IMR-90 (cell line): ENCODE measurements around the gene USP36. TPM values are rescaled to one million over a fixed set of nuclear protein-coding genes. Genes with fewer than 3 reads are reported as not detected.

Source experiments
- ATAC-seq: fragments of 200-7000 bp; cut with Tn5 transposase; 2 replicates; pipeline ENCODE4 v1.9.1; 2020; ENCODE audit warnings: low read depth, mild to moderate bottlenecking, moderate library complexity
- BruUV-seq: library from RNA; stranded (reverse); fragments of 400-500 nt; replicated peaks from 2 replicates; lab custom pipeline; 2021; lab: Mats Ljungman, UMichigan
- CTCF ChIA-PET: fragments of 300-600 bp; formaldehyde crosslinking; extraction: SDS; loops from one replicate; lab custom pipeline; 2021; ENCODE audit warnings: antibody characterized with exemption; lab: Yijun Ruan, JAX
- POLR2A ChIA-PET: fragments of 300-600 bp; sonication (Branson Sonifier 250); formaldehyde crosslinking; loops from one replicate; lab custom pipeline; 2022; ENCODE audit warnings: antibody characterized with exemption; ENCODE audit not compliant: unreplicated experiment; lab: Charles Lee
- DNase-seq: peaks from one replicate; pipeline ENCODE4 v3.0.0; 2013
- H2AFZ ChIP-seq: replicated peaks from 2 replicates; pipeline ENCODE3; 2013; ENCODE audit warnings: low read length, mild to moderate bottlenecking; ENCODE audit not compliant: poor library complexity
- H2AK5ac ChIP-seq: 2 replicates; pipeline ENCODE4 v1.6.1; 2013; ENCODE audit warnings: low read depth, low read length, inconsistent platforms
- H2AK9ac ChIP-seq: replicated peaks from 2 replicates; pipeline ENCODE3; 2013; ENCODE audit warnings: mild to moderate bottlenecking, low read depth, low read length, moderate library complexity; ENCODE audit not compliant: poor library complexity
- H2BK120ac ChIP-seq: 2 replicates; pipeline ENCODE4 v1.6.1; 2013; ENCODE audit warnings: low read depth, low read length, inconsistent platforms
- H2BK15ac ChIP-seq: 3 replicates; pipeline ENCODE4 v1.6.1; 2013; ENCODE audit warnings: low read depth, low read length, inconsistent platforms
- H2BK20ac ChIP-seq: 2 replicates; pipeline ENCODE4 v1.6.1; 2013; ENCODE audit warnings: low read depth, mild to moderate bottlenecking, inconsistent platforms, low read length, moderate library complexity
- H2BK5ac ChIP-seq: 2 replicates; pipeline ENCODE4 v1.6.1; 2013; ENCODE audit warnings: mild to moderate bottlenecking, low read depth, low read length, inconsistent platforms; ENCODE audit not compliant: poor library complexity, severe bottlenecking
- H3K14ac ChIP-seq: replicated peaks from 2 replicates; pipeline ENCODE4 v1.6.1; 2013; ENCODE audit warnings: low read depth, low read length, inconsistent platforms
- H3K18ac ChIP-seq: 2 replicates; pipeline ENCODE4 v1.6.1; 2013; ENCODE audit warnings: low read depth, low read length, control low read depth
- H3K23ac ChIP-seq: 2 replicates; pipeline ENCODE4 v1.6.1; 2013; ENCODE audit warnings: low read depth, low read length, inconsistent platforms
- H3K27ac ChIP-seq: 2 replicates; pipeline ENCODE4 v1.5.1; 2013; ENCODE audit warnings: mild to moderate bottlenecking, control low read depth, low read length; ENCODE audit not compliant: insufficient read depth
- H3K27me3 ChIP-seq: 2 replicates; pipeline ENCODE4 v1.6.1; 2013; ENCODE audit warnings: low read length; ENCODE audit not compliant: control insufficient read depth, insufficient read depth
- H3K36me3 ChIP-seq: 2 replicates; pipeline ENCODE4 v1.6.1; 2013; ENCODE audit warnings: low read length, mixed read lengths; ENCODE audit not compliant: control insufficient read depth, insufficient read depth
- H3K4ac ChIP-seq: 2 replicates; pipeline ENCODE4 v1.6.1; 2013; ENCODE audit warnings: low read depth, low read length, inconsistent platforms
- H3K4me1 ChIP-seq: 2 replicates; pipeline ENCODE4 v1.6.1; 2013; ENCODE audit warnings: low read length, mixed read lengths; ENCODE audit not compliant: control insufficient read depth, insufficient read depth
- H3K4me2 ChIP-seq: 2 replicates; pipeline ENCODE4 v1.6.1; 2013; ENCODE audit warnings: low read depth, mild to moderate bottlenecking, control low read depth, low read length, moderate library complexity
- H3K4me3 ChIP-seq: 2 replicates; pipeline ENCODE4 v1.5.1; 2013; ENCODE audit warnings: low read depth, mild to moderate bottlenecking, control low read depth, low read length, moderate library complexity; ENCODE audit not compliant: insufficient read depth
- H3K56ac ChIP-seq: 2 replicates; pipeline ENCODE4 v1.6.1; 2013; ENCODE audit warnings: low read length, inconsistent platforms; ENCODE audit not compliant: insufficient read depth; ENCODE audit errors: extremely low read depth
- H3K79me1 ChIP-seq, 2 experiments: 2 replicates each; pipeline ENCODE4 v1.6.1; 2013; ENCODE audit warnings: low read length in 2 of 2, inconsistent platforms in 1 of 2, low read depth in 1 of 2
- H3K9ac ChIP-seq: 2 replicates; pipeline ENCODE4 v1.6.1; 2013; ENCODE audit warnings: low read depth, low read length, control low read depth
- H3K9me1 ChIP-seq: 2 replicates; pipeline ENCODE4 v1.6.1; 2013; ENCODE audit warnings: low read length, inconsistent platforms; ENCODE audit not compliant: insufficient read depth
- H3K9me3 ChIP-seq: 2 replicates; pipeline ENCODE4 v1.6.1; 2013; ENCODE audit warnings: low read length; ENCODE audit not compliant: control insufficient read depth, insufficient read depth
- H4K20me1 ChIP-seq: 2 replicates; pipeline ENCODE4 v1.6.1; 2013; ENCODE audit warnings: low read length, inconsistent platforms; ENCODE audit not compliant: insufficient read depth
- H4K5ac ChIP-seq: 2 replicates; pipeline ENCODE4 v1.6.1; 2013; ENCODE audit warnings: mild to moderate bottlenecking, low read depth, low read length, control low read depth
- H4K8ac ChIP-seq, 2 experiments: 2 replicates each; pipeline ENCODE4 v1.6.1; 2013; ENCODE audit warnings: low read depth in 2 of 2, low read length in 2 of 2, control low read depth in 1 of 2, inconsistent platforms in 1 of 2
- H4K91ac ChIP-seq: 2 replicates; pipeline ENCODE4 v1.6.1; 2013; ENCODE audit warnings: low read depth, low read length, inconsistent platforms; ENCODE audit not compliant: insufficient read depth
- BHLHE40 ChIP-seq: fragments of 150-350 bp; IDR thresholded peaks from 2 replicates; pipeline ENCODE4 v1.6.1; 2016; ENCODE audit warnings: mild to moderate bottlenecking, low read depth, low read length
- CHD1 ChIP-seq: IDR thresholded peaks from 2 replicates; pipeline ENCODE4 v1.6.1; 2012; ENCODE audit warnings: low read depth, low read length, improper control_type of control experiment
- MAFK ChIP-seq: IDR thresholded peaks from 2 replicates; pipeline ENCODE4 v1.6.1; 2012; ENCODE audit warnings: low read depth, low read length, improper control_type of control experiment
- NFE2L2 ChIP-seq: fragments of 150-350 bp; IDR thresholded peaks from 2 replicates; pipeline ENCODE4 v1.6.1; 2016; ENCODE audit warnings: low read depth, mild to moderate bottlenecking, low read length
- POLR2A ChIP-seq: IDR thresholded peaks from 2 replicates; pipeline ENCODE4 v1.6.1; 2012; ENCODE audit warnings: mild to moderate bottlenecking, low read depth, low read length
- RAD21 ChIP-seq: IDR thresholded peaks from 2 replicates; pipeline ENCODE4 v1.6.1; 2012; ENCODE audit warnings: low read length, improper control_type of control experiment
- RFX5 ChIP-seq: IDR thresholded peaks from 2 replicates; pipeline ENCODE4 v1.8.0; 2012; ENCODE audit warnings: low read depth, mild to moderate bottlenecking, low read length, moderate library complexity
- SMC3 ChIP-seq: fragments of 150-350 bp; IDR thresholded peaks from 2 replicates; pipeline ENCODE4 v1.6.1; 2016; ENCODE audit warnings: low read depth, mild to moderate bottlenecking, antibody characterized with exemption, low read length, moderate library complexity
- USF2 ChIP-seq: fragments of 150-350 bp; IDR thresholded peaks from 2 replicates; pipeline ENCODE4 v1.6.1; 2017; ENCODE audit warnings: mild to moderate bottlenecking, antibody characterized with exemption, low read length, low read depth
- WGBS, 2 experiments: methylation state at CpG; one replicate each; pipeline versions ENCODE4 v1.1.5 to v1.1.7; 2013; ENCODE audit warnings: missing lambda C conversion rate in 2 of 2; ENCODE audit not compliant: insufficient read length in 1 of 2; ENCODE audit errors: extremely low coverage in 2 of 2; 5-methylcytosine and 5-hydroxymethylcytosine counted together
- dilution Hi-C: fragments of 300-500 bp; cut with HindIII; formaldehyde crosslinking; loops from one replicate; pipeline ENCODE4 v1.14.3; 2018; ENCODE audit warnings: low sequenced_read_pairs; ENCODE audit not compliant: unreplicated experiment
- in situ Hi-C: fragments of 300-500 bp; cut with MboI; formaldehyde crosslinking; loops from 3 replicates; pipeline ENCODE4 v1.14.3; 2019; ENCODE audit warnings: low sequenced_read_pairs, inconsistent platforms, mixed read lengths
- intact Hi-C: fragments of 100-400 bp; cut with micrococcal nuclease; formaldehyde crosslinking; loops from 2 replicates; pipeline ENCODE4 v1.10.0; 2022
- polyA plus RNA-seq, 3 experiments: library from polyadenylated mRNA; depleted of rRNA; stranded (reverse); fragments of >200 nt; gene quantifications; 2 replicates each; pipeline ENCODE4 v1.2.3, GENCODE V29; 2012; ENCODE audit warnings: low replicate concordance in 1 of 3
- total RNA-seq: library from RNA; depleted of rRNA; stranded (reverse); fragments of >200 nt; gene quantifications from 2 replicates; pipeline ENCODE4 v1.2.3, GENCODE V29; 2012

USP36 gene
- total and polyA plus RNA-seq, 2 of the 4 experiments (the other 2 are of a cell fraction), result 30.6 to 38.3 TPM

- Histone ChIP-seq H3K14ac (no peak overlapping the region), H2AK9ac (no peak overlapping the region), H4K5ac (no peak overlapping the region), H3K23ac (no peak overlapping the region), H3K4me3 (no peak overlapping the region), H3K36me3 (no peaks in the 10 kb centered on the region), H3K9me1 (peaks cover 4% of the 10 kb centered on the region), H2AK5ac (no peak overlapping the region), H2BK20ac (no peak overlapping the region), H3K27ac (no peak overlapping the region), H3K18ac (no peak overlapping the region), H4K20me1 (peaks cover 27% of the 10 kb centered on the region), H4K8ac (no peak overlapping the region), H3K4me2 (no peak overlapping the region; the same call in 1 of the 2 replicates), H2BK15ac (no peak overlapping the region), H2AFZ (no peak overlapping the region), H4K91ac (no peak overlapping the region), H3K27me3 (no peaks in the 10 kb centered on the region), H2BK5ac (no peak overlapping the region), H2BK120ac (no peak overlapping the region), H3K4ac (no peak overlapping the region), H3K56ac (no peak overlapping the region), H3K9ac (no peak overlapping the region), H3K9me3 (no peaks in the 10 kb centered on the region), H3K4me1 (peaks cover 9% of the 10 kb centered on the region), H3K79me1 (peaks cover 45 to 67% of the 10 kb centered on the region in 2 experiments)
- no peak for TF ChIP-seq RFX5
- no peak for TF ChIP-seq RAD21
- TF ChIP-seq POLR2A, result no peak
- no peak for TF ChIP-seq NFE2L2
- no peak for TF ChIP-seq SMC3
- TF ChIP-seq CHD1, result no peak
- TF ChIP-seq USF2, result no peak
- no peak for TF ChIP-seq MAFK
- no peak for TF ChIP-seq BHLHE40
- dilution Hi-C loops, result no loop called here
- ChIA-PET CTCF (no interaction called here), POLR2A (no interaction called here)
- in situ Hi-C loops, result no loop called here
- ATAC-seq, result 0 out of 2 replicates have a peak, but pooled peaks have one; percentile 36
- intact Hi-C loops, result no loop called here
- WGBS, 2 experiments, result no CpG with 5 or more reads among the region's 2 CpGs
- no TSS peak for BruUV-seq
- DNase-seq, result peak; percentile 27
These were observed 93.1 kb downstream of the USP36 start for GRCh38 chr17:78747488-78747887.
